ENCODE measurements around the gene ARL2BP.

Gene ARL2BP

DNA sequence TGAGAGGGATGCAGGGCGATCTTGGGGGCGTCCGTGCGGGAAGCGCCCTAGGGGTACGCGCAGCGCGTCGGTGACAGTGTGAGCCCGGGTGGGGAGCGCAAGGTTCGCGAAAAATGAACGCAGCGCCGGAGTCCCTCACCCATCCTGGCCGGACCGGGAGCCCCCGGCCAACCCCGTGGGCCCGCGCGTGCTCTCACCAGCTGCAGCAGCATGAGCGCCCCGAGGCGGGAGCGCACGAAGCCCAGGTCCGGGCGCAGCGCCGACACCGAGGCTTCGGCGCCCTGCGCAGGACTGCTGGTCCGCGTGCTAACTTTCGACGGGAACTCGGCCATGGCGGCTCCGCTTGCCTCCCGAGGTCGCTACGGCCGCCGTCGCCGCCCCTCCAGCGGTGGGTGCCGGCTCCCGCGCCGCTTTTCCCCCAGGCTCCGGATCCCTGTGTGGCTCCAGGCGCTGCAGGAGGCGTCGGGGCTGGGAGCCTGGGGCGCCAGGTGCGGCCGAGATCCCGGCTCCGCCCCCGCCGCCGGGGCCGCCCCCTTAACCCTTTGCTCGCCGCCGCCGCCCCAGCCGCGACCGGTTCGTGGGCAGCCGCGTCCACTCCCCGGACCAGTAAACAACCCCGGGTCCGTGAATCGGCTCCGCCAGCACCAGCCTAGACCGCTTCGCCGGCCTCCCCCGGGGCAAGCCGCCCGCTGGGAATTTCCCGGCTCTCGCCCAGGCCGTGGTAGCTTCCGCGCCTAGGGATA is 39.3 kb downstream of the ARL2BP start, which contains the start of gene PLLP:
Gene PLLP, minus strand, starts transcription at position 464 of the 743 bp plus-strand sequence. Its CDS starts 132 bp downstream, at position 332.
- peak; percentile 44 for DNase-seq

GRCh38 chr16:57284952-57285363 is 39.9 kb downstream of the ARL2BP start:
- no peak for DNase-seq

GRCh38 chr16:57285379-57285778 is 40.3 kb downstream of the ARL2BP start:
- DNase-seq: no peak

- no peak for DNase-seq
Measured at GRCh38 chr16:57289391-57290257, 44.6 kb downstream of the ARL2BP start.

DNA sequence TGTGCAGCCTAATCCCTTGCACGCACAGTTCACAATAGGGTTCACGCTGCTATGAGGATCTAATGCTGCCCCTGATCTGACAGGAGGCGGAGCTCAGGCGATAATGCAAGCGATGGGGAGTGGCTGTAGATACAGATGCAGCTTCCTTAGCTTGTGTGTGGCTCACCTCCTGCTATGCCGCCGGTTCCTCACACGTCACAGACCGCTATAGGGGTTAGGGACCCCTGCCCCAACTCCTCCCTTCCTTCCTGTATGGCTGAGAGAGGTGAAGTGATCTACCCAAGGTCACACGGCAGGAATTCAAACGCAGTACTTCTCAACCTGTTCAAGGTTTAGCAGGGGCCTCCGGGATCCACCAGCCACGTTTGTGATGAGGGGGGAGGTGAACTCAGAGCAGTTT is 52.8 kb downstream of the ARL2BP start:
- no peak for DNase-seq

DNA sequence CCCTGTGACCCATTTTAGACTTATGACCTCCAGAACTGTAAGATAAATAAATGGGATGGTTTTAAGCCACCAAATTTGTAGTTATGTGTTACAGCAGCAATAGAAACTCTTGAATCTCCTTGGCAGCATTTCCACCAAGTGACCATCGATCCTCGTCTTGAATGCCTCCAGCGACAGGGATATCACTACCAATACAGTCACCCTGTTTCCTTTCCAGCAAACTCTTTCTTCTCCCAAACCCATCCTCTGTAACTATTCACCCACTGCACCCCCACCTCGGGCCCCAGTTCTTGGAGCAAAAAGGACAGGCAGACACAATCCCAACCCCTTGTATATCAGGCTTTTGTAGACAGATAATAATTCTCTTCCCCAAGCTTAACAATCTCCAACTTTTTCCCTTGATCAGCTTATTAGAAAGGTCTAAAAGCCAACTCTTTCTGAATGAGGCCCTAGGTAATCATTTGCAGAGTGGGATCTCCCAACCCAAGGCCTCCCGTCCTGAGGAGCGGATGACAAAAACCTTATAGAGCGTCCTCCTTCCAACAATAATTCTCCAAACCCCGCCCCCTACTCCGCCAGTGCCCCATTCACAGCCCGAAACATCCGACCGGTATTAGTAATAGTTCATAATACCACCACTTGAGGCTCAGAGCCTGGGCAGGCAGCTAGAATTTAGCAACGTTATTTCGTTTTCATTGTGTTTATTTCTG is 54.1 kb downstream of the ARL2BP start:
- DNase-seq: no peak

DNA sequence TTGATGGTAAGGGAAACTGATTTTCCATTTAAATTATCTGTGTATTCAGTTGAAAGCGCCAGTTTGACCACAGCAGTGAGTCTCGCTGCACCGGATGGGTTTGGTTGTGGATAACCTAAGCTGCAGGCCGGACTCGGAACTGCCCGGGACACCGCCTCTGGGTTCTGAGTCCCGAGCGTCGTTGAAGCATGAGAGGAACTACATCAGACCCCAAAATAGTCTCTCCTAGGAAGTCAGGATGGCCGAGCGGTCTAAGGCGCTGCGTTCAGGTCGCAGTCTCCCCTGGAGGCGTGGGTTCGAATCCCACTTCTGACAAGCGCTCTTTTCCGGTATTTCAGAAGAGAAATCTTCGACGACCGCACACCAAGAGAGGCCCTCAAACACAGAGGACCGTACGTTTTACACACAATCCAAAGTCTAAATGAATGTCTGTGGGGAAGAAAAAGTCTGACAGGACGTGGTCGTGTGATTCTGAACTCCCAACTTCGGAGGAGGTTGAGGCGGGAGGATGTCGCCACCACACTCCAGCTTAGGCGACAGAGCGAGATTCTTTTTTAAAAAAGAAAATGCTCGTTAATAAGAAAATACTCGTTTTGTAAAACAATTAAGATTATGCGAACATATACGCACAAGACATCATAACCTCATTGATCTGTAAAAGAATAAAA is 54.8 kb downstream of the ARL2BP start:
- DNase-seq: peak; percentile 92

DNA sequence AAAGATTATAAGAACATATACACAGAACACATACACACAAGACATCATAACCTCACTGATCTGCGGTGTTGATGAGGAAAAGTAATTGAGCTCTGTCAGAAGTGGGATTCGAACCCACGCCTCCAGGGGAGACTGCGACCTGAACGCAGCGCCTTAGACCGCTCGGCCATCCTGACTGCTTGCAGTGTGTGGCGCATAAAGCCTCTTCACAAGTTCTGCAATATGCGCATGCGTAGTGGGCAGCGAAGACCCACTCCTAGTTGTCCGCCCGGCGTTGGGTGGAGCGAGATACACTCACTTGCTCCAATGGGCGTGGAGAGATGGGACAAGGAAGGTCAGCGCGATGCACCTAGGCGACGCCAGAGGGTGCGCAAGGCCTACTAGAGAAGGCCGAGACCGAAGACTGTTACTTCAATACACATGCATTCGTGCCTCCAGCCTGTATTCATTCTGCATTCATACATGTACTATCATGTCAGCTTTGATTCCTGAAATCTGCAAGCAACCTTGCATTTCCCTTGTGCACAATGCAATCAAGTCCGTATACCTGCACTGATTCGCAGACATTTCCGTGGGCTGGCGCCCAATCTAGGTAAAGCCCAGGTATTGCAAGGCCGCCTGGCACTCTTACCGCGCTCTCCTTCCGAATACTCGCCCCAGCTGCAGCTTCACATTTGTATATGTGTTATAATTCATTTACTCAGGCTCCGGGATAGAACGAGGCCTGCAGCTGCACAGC is 55.5 kb downstream of the ARL2BP start:
- DNase-seq: peak; percentile 94

- no peak for DNase-seq
Measured at GRCh38 chr16:57301126-57301817, 56.2 kb downstream of the ARL2BP start.
